IMR-90 (cell line): Measurements from ENCODE around the gene PPFIA1. TPM values are rescaled to one million over a fixed set of nuclear protein-coding genes. Genes with fewer than 3 reads are reported as not detected.

Experiments
- ATAC-seq: fragments of 200-7000 bp; cut with Tn5 transposase; 2 replicates; pipeline ENCODE4 v1.9.1; 2020; ENCODE audit warnings: low read depth, mild to moderate bottlenecking, moderate library complexity
- BruUV-seq: library from RNA; stranded (reverse); fragments of 400-500 nt; replicated peaks from 2 replicates; lab custom pipeline; 2021; lab: Mats Ljungman, UMichigan
- CTCF ChIA-PET: fragments of 300-600 bp; formaldehyde crosslinking; extraction: SDS; loops from one replicate; lab custom pipeline; 2021; ENCODE audit warnings: antibody characterized with exemption; lab: Yijun Ruan, JAX
- POLR2A ChIA-PET: fragments of 300-600 bp; sonication (Branson Sonifier 250); formaldehyde crosslinking; loops from one replicate; lab custom pipeline; 2022; ENCODE audit warnings: antibody characterized with exemption; ENCODE audit not compliant: unreplicated experiment; lab: Charles Lee
- DNase-seq: peaks from one replicate; pipeline ENCODE4 v3.0.0; 2013
- H2AFZ ChIP-seq: replicated peaks from 2 replicates; pipeline ENCODE3; 2013; ENCODE audit warnings: low read length, mild to moderate bottlenecking; ENCODE audit not compliant: poor library complexity
- H2AK5ac ChIP-seq: 2 replicates; pipeline ENCODE4 v1.6.1; 2013; ENCODE audit warnings: low read depth, low read length, inconsistent platforms
- H2AK9ac ChIP-seq: replicated peaks from 2 replicates; pipeline ENCODE3; 2013; ENCODE audit warnings: mild to moderate bottlenecking, low read depth, low read length, moderate library complexity; ENCODE audit not compliant: poor library complexity
- H2BK120ac ChIP-seq: 2 replicates; pipeline ENCODE4 v1.6.1; 2013; ENCODE audit warnings: low read depth, low read length, inconsistent platforms
- H2BK15ac ChIP-seq: 3 replicates; pipeline ENCODE4 v1.6.1; 2013; ENCODE audit warnings: low read depth, low read length, inconsistent platforms
- H2BK20ac ChIP-seq: 2 replicates; pipeline ENCODE4 v1.6.1; 2013; ENCODE audit warnings: low read depth, mild to moderate bottlenecking, inconsistent platforms, low read length, moderate library complexity
- H2BK5ac ChIP-seq: 2 replicates; pipeline ENCODE4 v1.6.1; 2013; ENCODE audit warnings: mild to moderate bottlenecking, low read depth, low read length, inconsistent platforms; ENCODE audit not compliant: poor library complexity, severe bottlenecking
- H3K14ac ChIP-seq: replicated peaks from 2 replicates; pipeline ENCODE4 v1.6.1; 2013; ENCODE audit warnings: low read depth, low read length, inconsistent platforms
- H3K18ac ChIP-seq: 2 replicates; pipeline ENCODE4 v1.6.1; 2013; ENCODE audit warnings: low read depth, low read length, control low read depth
- H3K23ac ChIP-seq: 2 replicates; pipeline ENCODE4 v1.6.1; 2013; ENCODE audit warnings: low read depth, low read length, inconsistent platforms
- H3K27ac ChIP-seq: 2 replicates; pipeline ENCODE4 v1.5.1; 2013; ENCODE audit warnings: mild to moderate bottlenecking, control low read depth, low read length; ENCODE audit not compliant: insufficient read depth
- H3K27me3 ChIP-seq: 2 replicates; pipeline ENCODE4 v1.6.1; 2013; ENCODE audit warnings: low read length; ENCODE audit not compliant: control insufficient read depth, insufficient read depth
- H3K36me3 ChIP-seq: 2 replicates; pipeline ENCODE4 v1.6.1; 2013; ENCODE audit warnings: low read length, mixed read lengths; ENCODE audit not compliant: control insufficient read depth, insufficient read depth
- H3K4ac ChIP-seq: 2 replicates; pipeline ENCODE4 v1.6.1; 2013; ENCODE audit warnings: low read depth, low read length, inconsistent platforms
- H3K4me1 ChIP-seq: 2 replicates; pipeline ENCODE4 v1.6.1; 2013; ENCODE audit warnings: low read length, mixed read lengths; ENCODE audit not compliant: control insufficient read depth, insufficient read depth
- H3K4me2 ChIP-seq: 2 replicates; pipeline ENCODE4 v1.6.1; 2013; ENCODE audit warnings: low read depth, mild to moderate bottlenecking, control low read depth, low read length, moderate library complexity
- H3K4me3 ChIP-seq: 2 replicates; pipeline ENCODE4 v1.5.1; 2013; ENCODE audit warnings: low read depth, mild to moderate bottlenecking, control low read depth, low read length, moderate library complexity; ENCODE audit not compliant: insufficient read depth
- H3K56ac ChIP-seq: 2 replicates; pipeline ENCODE4 v1.6.1; 2013; ENCODE audit warnings: low read length, inconsistent platforms; ENCODE audit not compliant: insufficient read depth; ENCODE audit errors: extremely low read depth
- H3K79me1 ChIP-seq, 2 experiments: 2 replicates each; pipeline ENCODE4 v1.6.1; 2013; ENCODE audit warnings: low read length in 2 of 2, inconsistent platforms in 1 of 2, low read depth in 1 of 2
- H3K9ac ChIP-seq: 2 replicates; pipeline ENCODE4 v1.6.1; 2013; ENCODE audit warnings: low read depth, low read length, control low read depth
- H3K9me1 ChIP-seq: 2 replicates; pipeline ENCODE4 v1.6.1; 2013; ENCODE audit warnings: low read length, inconsistent platforms; ENCODE audit not compliant: insufficient read depth
- H3K9me3 ChIP-seq: 2 replicates; pipeline ENCODE4 v1.6.1; 2013; ENCODE audit warnings: low read length; ENCODE audit not compliant: control insufficient read depth, insufficient read depth
- H4K20me1 ChIP-seq: 2 replicates; pipeline ENCODE4 v1.6.1; 2013; ENCODE audit warnings: low read length, inconsistent platforms; ENCODE audit not compliant: insufficient read depth
- H4K5ac ChIP-seq: 2 replicates; pipeline ENCODE4 v1.6.1; 2013; ENCODE audit warnings: mild to moderate bottlenecking, low read depth, low read length, control low read depth
- H4K8ac ChIP-seq, 2 experiments: 2 replicates each; pipeline ENCODE4 v1.6.1; 2013; ENCODE audit warnings: low read depth in 2 of 2, low read length in 2 of 2, control low read depth in 1 of 2, inconsistent platforms in 1 of 2
- H4K91ac ChIP-seq: 2 replicates; pipeline ENCODE4 v1.6.1; 2013; ENCODE audit warnings: low read depth, low read length, inconsistent platforms; ENCODE audit not compliant: insufficient read depth
- BHLHE40 ChIP-seq: fragments of 150-350 bp; IDR thresholded peaks from 2 replicates; pipeline ENCODE4 v1.6.1; 2016; ENCODE audit warnings: mild to moderate bottlenecking, low read depth, low read length
- CEBPB ChIP-seq: IDR thresholded peaks from 2 replicates; pipeline ENCODE4 v1.6.1; 2012; ENCODE audit warnings: low read depth, low read length, improper control_type of control experiment
- CHD1 ChIP-seq: IDR thresholded peaks from 2 replicates; pipeline ENCODE4 v1.6.1; 2012; ENCODE audit warnings: low read depth, low read length, improper control_type of control experiment
- CTCF ChIP-seq: conservative IDR thresholded peaks from 2 replicates; pipeline ENCODE4 v1.5.1; 2012; ENCODE audit warnings: mild to moderate bottlenecking, low read depth, low read length, improper control_type of control experiment
- ELK1 ChIP-seq: fragments of 150-350 bp; IDR thresholded peaks from 2 replicates; pipeline ENCODE4 v1.6.1; 2016; ENCODE audit warnings: low read depth, mild to moderate bottlenecking, low read length, moderate library complexity, borderline replicate concordance
- FOS ChIP-seq: fragments of 150-350 bp; IDR thresholded peaks from 2 replicates; pipeline ENCODE4 v1.6.1; 2016; ENCODE audit warnings: low read depth, low read length
- MAFK ChIP-seq: IDR thresholded peaks from 2 replicates; pipeline ENCODE4 v1.6.1; 2012; ENCODE audit warnings: low read depth, low read length, improper control_type of control experiment
- MAZ ChIP-seq: IDR thresholded peaks from 2 replicates; pipeline ENCODE4 v1.6.1; 2012; ENCODE audit warnings: low read depth, mild to moderate bottlenecking, low read length, improper control_type of control experiment, moderate library complexity, borderline replicate concordance
- MXI1 ChIP-seq: IDR thresholded peaks from 2 replicates; pipeline ENCODE4 v1.6.1; 2012; ENCODE audit warnings: low read depth, mild to moderate bottlenecking, low read length, moderate library complexity, borderline replicate concordance
- NFE2L2 ChIP-seq: fragments of 150-350 bp; IDR thresholded peaks from 2 replicates; pipeline ENCODE4 v1.6.1; 2016; ENCODE audit warnings: low read depth, mild to moderate bottlenecking, low read length
- POLR2A ChIP-seq: IDR thresholded peaks from 2 replicates; pipeline ENCODE4 v1.6.1; 2012; ENCODE audit warnings: mild to moderate bottlenecking, low read depth, low read length
- RAD21 ChIP-seq: IDR thresholded peaks from 2 replicates; pipeline ENCODE4 v1.6.1; 2012; ENCODE audit warnings: low read length, improper control_type of control experiment
- RCOR1 ChIP-seq: IDR thresholded peaks from 2 replicates; pipeline ENCODE4 v1.6.1; 2012; ENCODE audit warnings: mild to moderate bottlenecking, low read length, improper control_type of control experiment; ENCODE audit not compliant: insufficient replicate concordance
- RFX5 ChIP-seq: IDR thresholded peaks from 2 replicates; pipeline ENCODE4 v1.8.0; 2012; ENCODE audit warnings: low read depth, mild to moderate bottlenecking, low read length, moderate library complexity
- SMC3 ChIP-seq: fragments of 150-350 bp; IDR thresholded peaks from 2 replicates; pipeline ENCODE4 v1.6.1; 2016; ENCODE audit warnings: low read depth, mild to moderate bottlenecking, antibody characterized with exemption, low read length, moderate library complexity
- USF2 ChIP-seq: fragments of 150-350 bp; IDR thresholded peaks from 2 replicates; pipeline ENCODE4 v1.6.1; 2017; ENCODE audit warnings: mild to moderate bottlenecking, antibody characterized with exemption, low read length, low read depth
- WGBS, 2 experiments: methylation state at CpG; one replicate each; pipeline versions ENCODE4 v1.1.5 to v1.1.7; 2013; ENCODE audit warnings: missing lambda C conversion rate in 2 of 2; ENCODE audit not compliant: insufficient read length in 1 of 2; ENCODE audit errors: extremely low coverage in 2 of 2; 5-methylcytosine and 5-hydroxymethylcytosine counted together
- dilution Hi-C: fragments of 300-500 bp; cut with HindIII; formaldehyde crosslinking; loops from one replicate; pipeline ENCODE4 v1.14.3; 2018; ENCODE audit warnings: low sequenced_read_pairs; ENCODE audit not compliant: unreplicated experiment
- in situ Hi-C: fragments of 300-500 bp; cut with MboI; formaldehyde crosslinking; loops from 3 replicates; pipeline ENCODE4 v1.14.3; 2019; ENCODE audit warnings: low sequenced_read_pairs, inconsistent platforms, mixed read lengths
- intact Hi-C: fragments of 100-400 bp; cut with micrococcal nuclease; formaldehyde crosslinking; loops from 2 replicates; pipeline ENCODE4 v1.10.0; 2022
- polyA plus RNA-seq, 3 experiments: library from polyadenylated mRNA; depleted of rRNA; stranded (reverse); fragments of >200 nt; gene quantifications; 2 replicates each; pipeline ENCODE4 v1.2.3, GENCODE V29; 2012; ENCODE audit warnings: low replicate concordance in 1 of 3
- total RNA-seq: library from RNA; depleted of rRNA; stranded (reverse); fragments of >200 nt; gene quantifications from 2 replicates; pipeline ENCODE4 v1.2.3, GENCODE V29; 2012

Gene PPFIA1
- total and polyA plus RNA-seq, 2 of the 4 experiments (the other 2 are of a cell fraction), result 25.6 to 37.2 TPM

- Histone ChIP-seq H3K9me1 (no peaks in the 10 kb centered on the region; the same call in 1 of the 2 replicates), H3K23ac (no peak overlapping the region), H2BK20ac (no peak overlapping the region), H2AK5ac (no peak overlapping the region), H3K4me3 (no peak overlapping the region), H4K5ac (no peak overlapping the region), H4K20me1 (peaks cover 95% of the 10 kb centered on the region), H3K9me3 (no peaks in the 10 kb centered on the region), H2BK15ac (no peak overlapping the region), H2AFZ (no peak overlapping the region), H3K14ac (no peak overlapping the region), H3K56ac (no peak overlapping the region), H3K27me3 (no peaks in the 10 kb centered on the region), H4K8ac (no peak overlapping the region), H2BK5ac (no peak overlapping the region), H3K18ac (no peak overlapping the region), H4K91ac (no peak overlapping the region), H3K4me1 (peaks cover 6% of the 10 kb centered on the region), H3K4ac (no peak overlapping the region), H2BK120ac (no peak overlapping the region), H3K9ac (no peak overlapping the region), H3K4me2 (no peak overlapping the region), H3K79me1 (peaks cover 38 to 88% of the 10 kb centered on the region in 2 experiments), H3K27ac (no peak overlapping the region), H3K36me3 (peaks cover 90% of the 10 kb centered on the region), H2AK9ac (no peak overlapping the region)
- POLR2A ChIA-PET, result no interaction called here
- CTCF ChIA-PET, result no interaction called here
- ATAC-seq, result no peak
- dilution Hi-C loops, result no loop called here
- TF ChIP-seq MAZ (no peak), RFX5 (no peak), SMC3 (no peak), POLR2A (no peak), ELK1 (no peak), CTCF (no peak), BHLHE40 (no peak), MXI1 (no peak), USF2 (no peak), RAD21 (no peak), CEBPB (no peak), MAFK (no peak), CHD1 (no peak), NFE2L2 (no peak), FOS (no peak), RCOR1 (no peak)
- DNase-seq, result no peak
- BruUV-seq, result no TSS peak
- in situ Hi-C loops, result no loop called here
- WGBS, 2 experiments, result 92% methylated on average over 7 of the region's 15 CpGs; no CpG with 5 or more reads in 1 of the 2 experiments
- intact Hi-C loops, result no loop called here
These were observed 141.4 kb downstream of the PPFIA1 start for GRCh38 chr11:70411713-70412452.
